ENCODE data around the gene CASQ1.

CASQ1 gene

GRCh38 chr1:160189649-160190625, at the start of gene CASQ1:
Gene CASQ1 (plus strand): TSS chr1:160190575. CDS start chr1:160190752, 177 bp downstream.
- no peaks in the 10 kb centered on the region for H3K9me3 Mint-ChIP-seq
- H3K4me1 Mint-ChIP-seq = no peaks in the 10 kb centered on the region
- H3K27me3 Mint-ChIP-seq = peaks cover 9% of the 10 kb centered on the region
- DNase-seq (ENCODE audit: low spot score in 2 of 2) (no peak), ATAC-seq (ENCODE audit: low read depth) (no peak)
- no peaks in the 10 kb centered on the region for H3K36me3 Mint-ChIP-seq
- no peak within 1 kb of the TSS for H3K27ac Mint-ChIP-seq
- no peak within 1 kb of the TSS for H3K4me3 Mint-ChIP-seq

DNA sequence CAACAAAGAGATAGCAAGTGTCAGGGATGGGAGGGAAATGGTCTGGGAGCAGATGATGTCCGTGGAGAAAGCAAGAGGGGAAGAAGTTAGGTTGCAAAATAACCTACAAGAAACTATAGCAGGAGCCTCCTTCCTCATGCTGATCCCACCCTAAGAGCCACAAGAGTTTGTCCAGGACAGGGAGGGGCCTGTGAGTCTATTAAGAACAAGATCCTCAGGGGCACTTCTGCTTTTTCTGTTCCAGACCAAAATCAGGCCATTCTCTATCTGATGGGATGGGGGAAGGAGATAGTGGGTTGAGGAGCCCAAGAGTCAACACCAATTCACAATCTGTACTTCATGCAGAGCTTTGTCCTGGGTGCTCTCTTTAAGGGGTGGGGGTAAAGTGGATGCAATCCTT, 46.7 kb upstream of the CASQ1 start:
- H3K4me1 Mint-ChIP-seq = no peaks in the 10 kb centered on the region
- no peak for DNase-seq (ENCODE audit: low spot score in 2 of 2)
- ATAC-seq (ENCODE audit: low read depth) = no peak
- H3K9me3 Mint-ChIP-seq = no peaks in the 10 kb centered on the region
- H3K27me3 Mint-ChIP-seq = peaks cover 20% of the 10 kb centered on the region
- no peaks in the 10 kb centered on the region for H3K36me3 Mint-ChIP-seq
- no peak overlapping the region for H3K27ac Mint-ChIP-seq
- no peak overlapping the region for H3K4me3 Mint-ChIP-seq

DNA sequence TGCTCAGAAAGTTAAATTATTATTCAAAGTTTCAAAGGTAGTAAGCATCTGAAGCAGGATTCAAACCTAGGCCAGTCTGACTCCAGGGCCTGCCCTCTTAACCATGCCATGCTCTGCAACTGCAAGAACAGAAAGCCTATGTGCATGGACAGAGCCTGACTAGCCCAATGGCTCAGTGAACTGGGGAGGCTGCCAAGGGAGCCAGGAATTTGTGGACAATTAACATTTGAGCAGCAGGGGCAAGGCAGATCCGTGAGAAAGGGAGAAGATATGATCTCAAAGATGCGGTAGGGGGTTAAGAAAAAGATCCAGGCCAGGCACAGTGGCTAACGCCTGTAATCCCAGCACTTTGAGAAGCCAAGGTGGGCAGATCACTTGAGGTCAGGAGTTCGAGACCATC, 45.5 kb upstream of the CASQ1 start:
- Mint-ChIP-seq H3K9me3 (no peaks in the 10 kb centered on the region), H3K27me3 (peaks cover 18% of the 10 kb centered on the region), H3K4me3 (no peak overlapping the region), H3K4me1 (peaks cover 2% of the 10 kb centered on the region), H3K36me3 (no peaks in the 10 kb centered on the region), H3K27ac (no peak overlapping the region)
- DNase-seq (ENCODE audit: low spot score in 2 of 2) (no peak), ATAC-seq (ENCODE audit: low read depth) (no peak)

DNA sequence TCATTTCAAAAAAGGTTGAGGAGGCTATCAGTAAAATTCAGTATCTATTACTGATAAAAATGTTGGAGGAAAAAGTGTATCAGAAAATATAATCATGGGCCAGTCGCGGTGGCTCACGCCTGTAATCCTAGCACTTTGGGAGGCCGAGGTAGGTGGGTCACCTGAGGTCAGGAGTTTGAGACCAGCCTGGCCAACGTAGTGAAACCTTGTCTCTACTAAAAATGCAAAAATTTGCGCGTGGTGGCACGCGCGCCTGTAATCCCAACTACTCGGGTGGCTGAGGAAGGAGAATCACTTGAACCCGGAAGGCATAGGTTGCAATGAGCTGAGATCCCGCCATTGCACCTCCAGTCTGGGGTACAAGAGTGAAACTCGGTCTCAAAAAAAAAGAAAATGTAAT, 44.3 kb upstream of the CASQ1 start:
- H3K27me3 Mint-ChIP-seq = peaks cover 13% of the 10 kb centered on the region
- H3K36me3 Mint-ChIP-seq = no peaks in the 10 kb centered on the region
- H3K4me3 Mint-ChIP-seq = no peak overlapping the region
- H3K9me3 Mint-ChIP-seq = no peaks in the 10 kb centered on the region
- DNase-seq (ENCODE audit: low spot score in 2 of 2) = no peak
- ATAC-seq (ENCODE audit: low read depth) = no peak
- no peak overlapping the region for H3K27ac Mint-ChIP-seq
- H3K4me1 Mint-ChIP-seq = peaks cover 2% of the 10 kb centered on the region

DNA sequence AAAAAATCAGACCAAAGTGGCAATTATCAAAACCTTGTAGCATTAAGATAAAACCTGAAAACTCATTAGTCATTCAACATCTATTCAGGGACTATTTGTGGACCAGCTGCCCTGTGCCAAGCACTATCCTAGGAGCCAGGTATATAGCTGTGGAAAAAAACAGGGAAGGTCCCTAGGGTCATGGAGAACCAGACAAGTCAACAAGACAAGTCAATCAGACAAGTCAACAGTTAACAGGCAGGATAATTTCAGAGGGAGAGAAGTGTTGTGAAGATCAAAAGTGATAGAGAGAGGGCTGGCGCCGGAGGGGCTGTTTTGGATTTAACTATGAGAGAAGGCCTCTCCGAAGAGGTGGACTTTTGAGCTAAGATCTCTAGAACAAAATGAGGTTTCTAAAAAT, 42.3 kb upstream of the CASQ1 start:
- Mint-ChIP-seq H3K4me1 (peaks cover 2% of the 10 kb centered on the region), H3K4me3 (no peak overlapping the region), H3K36me3 (no peaks in the 10 kb centered on the region), H3K27ac (no peak overlapping the region), H3K27me3 (peaks cover 10% of the 10 kb centered on the region), H3K9me3 (no peaks in the 10 kb centered on the region)
- ATAC-seq (ENCODE audit: low read depth) (no peak), DNase-seq (ENCODE audit: low spot score in 2 of 2) (no peak)

GRCh38 chr1:160149233-160149632, 41.1 kb upstream of the CASQ1 start:
- no peak overlapping the region for H3K27ac Mint-ChIP-seq
- no peak for ATAC-seq (ENCODE audit: low read depth)
- peaks cover 10% of the 10 kb centered on the region for H3K27me3 Mint-ChIP-seq
- DNase-seq (ENCODE audit: low spot score in 2 of 2) = no peak
- no peaks in the 10 kb centered on the region for H3K9me3 Mint-ChIP-seq
- H3K36me3 Mint-ChIP-seq = no peaks in the 10 kb centered on the region
- no peak overlapping the region for H3K4me3 Mint-ChIP-seq
- peaks cover 2% of the 10 kb centered on the region for H3K4me1 Mint-ChIP-seq

DNA sequence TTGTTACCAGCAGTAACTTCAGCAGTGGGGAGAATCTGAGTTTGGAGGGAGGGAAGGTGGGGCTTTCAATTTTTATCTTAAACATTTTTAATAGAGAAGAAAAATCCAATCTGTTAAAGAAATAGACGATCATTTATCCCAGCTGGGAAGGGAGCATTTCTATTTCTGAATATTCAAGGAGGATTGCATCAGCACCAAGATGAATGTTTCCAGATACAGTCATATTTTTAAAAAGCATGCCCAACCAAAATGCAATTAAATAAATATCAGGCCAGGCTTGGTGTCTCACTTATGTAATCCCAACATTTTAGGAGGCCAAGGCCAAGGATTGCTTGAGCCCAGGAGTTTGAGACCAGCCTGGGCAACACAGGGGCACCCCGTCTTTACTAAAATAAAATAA, 40.7 kb upstream of the CASQ1 start:
- Mint-ChIP-seq H3K9me3 (no peaks in the 10 kb centered on the region), H3K4me3 (no peak overlapping the region), H3K27ac (no peak overlapping the region), H3K27me3 (peaks cover 10% of the 10 kb centered on the region), H3K36me3 (no peaks in the 10 kb centered on the region), H3K4me1 (peaks cover 2% of the 10 kb centered on the region)
- ATAC-seq (ENCODE audit: low read depth) (no peak), DNase-seq (ENCODE audit: low spot score in 2 of 2) (no peak)

- Mint-ChIP-seq H3K36me3 (no peaks in the 10 kb centered on the region), H3K4me3 (no peak within 1 kb of the TSS), H3K9me3 (no peaks in the 10 kb centered on the region), H3K4me1 (peaks cover 2% of the 10 kb centered on the region), H3K27ac (no peak within 1 kb of the TSS), H3K27me3 (peaks cover 11% of the 10 kb centered on the region)
- no peak for ATAC-seq (ENCODE audit: low read depth)
- DNase-seq (ENCODE audit: low spot score in 2 of 2) = no peak
These were observed 39.1 kb upstream of the CASQ1 start, which contains the start of gene ATP1A4 for GRCh38 chr1:160151303-160151702. Gene ATP1A4 (plus strand): TSS chr1:160151603. CDS start chr1:160152041, 438 bp downstream.

GRCh38 chr1:160154790-160155189, 35.6 kb upstream of the CASQ1 start:
- H3K9me3 Mint-ChIP-seq = no peaks in the 10 kb centered on the region
- ATAC-seq (ENCODE audit: low read depth) (no peak), DNase-seq (ENCODE audit: low spot score in 2 of 2) (no peak)
- H3K4me1 Mint-ChIP-seq = no peaks in the 10 kb centered on the region
- no peak overlapping the region for H3K4me3 Mint-ChIP-seq
- H3K27ac Mint-ChIP-seq = no peak overlapping the region
- peaks cover 9% of the 10 kb centered on the region for H3K27me3 Mint-ChIP-seq
- no peaks in the 10 kb centered on the region for H3K36me3 Mint-ChIP-seq

GRCh38 chr1:160156361-160156760, 34.0 kb upstream of the CASQ1 start:
- DNase-seq (ENCODE audit: low spot score in 2 of 2) (no peak), ATAC-seq (ENCODE audit: low read depth) (no peak)
- no peak overlapping the region for H3K27ac Mint-ChIP-seq
- peaks cover 9% of the 10 kb centered on the region for H3K27me3 Mint-ChIP-seq
- no peak overlapping the region for H3K4me3 Mint-ChIP-seq
- no peaks in the 10 kb centered on the region for H3K9me3 Mint-ChIP-seq
- no peaks in the 10 kb centered on the region for H3K4me1 Mint-ChIP-seq
- no peaks in the 10 kb centered on the region for H3K36me3 Mint-ChIP-seq

- DNase-seq (ENCODE audit: low spot score in 2 of 2) (no peak), ATAC-seq (ENCODE audit: low read depth) (no peak)
- no peaks in the 10 kb centered on the region for H3K36me3 Mint-ChIP-seq
- H3K27me3 Mint-ChIP-seq = peaks cover 3% of the 10 kb centered on the region
- H3K4me3 Mint-ChIP-seq = no peak overlapping the region
- no peaks in the 10 kb centered on the region for H3K9me3 Mint-ChIP-seq
- H3K27ac Mint-ChIP-seq = no peak overlapping the region
- peaks cover 6% of the 10 kb centered on the region for H3K4me1 Mint-ChIP-seq
These were observed 33.2 kb upstream of the CASQ1 start for GRCh38 chr1:160157174-160157573.

DNA sequence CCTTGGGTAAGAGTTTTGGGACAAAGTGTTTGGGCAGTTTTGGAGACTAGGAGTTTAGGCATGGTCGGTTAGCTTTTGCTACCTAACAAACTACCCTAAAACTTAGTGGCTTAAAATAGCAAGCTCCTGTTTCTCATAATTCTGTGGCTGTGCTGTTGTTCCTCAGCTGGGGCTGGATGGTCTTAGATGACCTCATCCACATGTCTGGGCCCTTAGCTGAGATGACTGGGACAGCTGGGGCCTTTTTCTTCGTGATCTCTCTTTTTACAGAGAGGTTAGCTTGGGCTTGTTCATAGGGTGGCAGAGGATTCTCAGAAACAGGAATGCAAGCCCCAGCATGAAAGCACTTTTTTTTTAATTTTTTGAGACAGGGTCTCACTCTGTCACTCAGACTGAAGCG, 32.3 kb upstream of the CASQ1 start:
- H3K36me3 Mint-ChIP-seq = no peaks in the 10 kb centered on the region
- H3K9me3 Mint-ChIP-seq = no peaks in the 10 kb centered on the region
- H3K4me1 Mint-ChIP-seq = peaks cover 6% of the 10 kb centered on the region
- no peak overlapping the region for H3K27ac Mint-ChIP-seq
- ATAC-seq (ENCODE audit: low read depth) (no peak), DNase-seq (ENCODE audit: low spot score in 2 of 2) (no peak)
- H3K4me3 Mint-ChIP-seq = no peak overlapping the region
- H3K27me3 Mint-ChIP-seq = peaks cover 3% of the 10 kb centered on the region

- Mint-ChIP-seq H3K4me3 (no peak overlapping the region), H3K36me3 (no peaks in the 10 kb centered on the region), H3K27me3 (peaks cover 3% of the 10 kb centered on the region), H3K4me1 (peaks cover 6% of the 10 kb centered on the region), H3K27ac (no peak overlapping the region), H3K9me3 (no peaks in the 10 kb centered on the region)
- no peak for DNase-seq (ENCODE audit: low spot score in 2 of 2)
- no peak for ATAC-seq (ENCODE audit: low read depth)
These were observed 31.8 kb upstream of the CASQ1 start for GRCh38 chr1:160158534-160158933.

GRCh38 chr1:160159846-160160245, 30.5 kb upstream of the CASQ1 start:
- ATAC-seq (ENCODE audit: low read depth) (no peak), DNase-seq (ENCODE audit: low spot score in 2 of 2) (no peak)
- Mint-ChIP-seq H3K4me1 (peaks cover 6% of the 10 kb centered on the region), H3K4me3 (no peak overlapping the region), H3K36me3 (no peaks in the 10 kb centered on the region), H3K27me3 (peaks cover 3% of the 10 kb centered on the region), H3K27ac (no peak overlapping the region), H3K9me3 (no peaks in the 10 kb centered on the region)

All from memory B cell (primary cell).